Right cardiac atrium (tissue), 5 donors: Measurements from ENCODE around the gene C1orf141. TPM values are rescaled to one million over a fixed set of nuclear protein-coding genes. Genes with fewer than 3 reads are reported as not detected.
"Not testable (repeated sequence)": the region's sequence is repeated elsewhere in the genome, so short reads cannot be mapped to it uniquely, and the experiment has no call there.

Experiments
- ATAC-seq, 2 donors: fragments of 200-7000 bp; cut with Tn5 transposase; one replicate each; pipeline versions ENCODE4 v1.8.0 to v1.9.1; 2020; ENCODE audit warnings: moderate library complexity in 2 of 2, mild to moderate bottlenecking in 1 of 2
- DNase-seq, 3 donors: peaks; one replicate each; pipeline ENCODE4 v3.0.0-alpha.2; 2020
- H3K27ac ChIP-seq: one replicate; pipeline ENCODE4 v1.5.1; 2013; ENCODE audit warnings: mild to moderate bottlenecking, low read length, control low read depth, moderate library complexity
- H3K27me3 ChIP-seq: one replicate; pipeline ENCODE4 v1.6.1; 2013; ENCODE audit not compliant: control insufficient read depth, insufficient read depth
- H3K4me1 ChIP-seq: one replicate; pipeline ENCODE4 v1.6.1; 2013; ENCODE audit warnings: low read length; ENCODE audit not compliant: control insufficient read depth, insufficient read depth
- H3K4me3 ChIP-seq: one replicate; pipeline ENCODE4 v1.5.1; 2013; ENCODE audit warnings: low read length, control low read depth
- H3K9me3 ChIP-seq: one replicate; pipeline ENCODE4 v1.6.1; 2013; ENCODE audit warnings: low read length; ENCODE audit not compliant: control insufficient read depth
- WGBS: extraction: QIAGEN DNeasy Blood & Tissue Kit; methylation state at CpG from one replicate; pipeline ENCODE4 v1.1.7; 2013; 5-methylcytosine and 5-hydroxymethylcytosine counted together
- intact Hi-C, 4 donors: fragments of 100-400 bp; cut with DNase I; formaldehyde crosslinking; loops; one replicate each; pipeline versions ENCODE4 v1.11.0 to v1.14.0; 2022 to 2023
- polyA plus RNA-seq: library from polyadenylated mRNA; stranded (reverse); fragments of 200-250 nt; gene quantifications from one replicate; pipeline ENCODE4 v1.2.3, GENCODE V29; 2013
- total RNA-seq, 4 donors: library from RNA; stranded (reverse); fragmentation: NEBNext Ultra II Directional; extraction: Animal tissue kit (Norgen Biotek cat#: 25700); gene quantifications; one replicate each; pipeline ENCODE4 v1.2.1, GENCODE V29; 2021
- donor health status: healthy with polysubstance abuse.
- donor health status: DM: no; HTN: yes; CAD: no.
- donor health status: DM: no; HTN: no; CAD: no.
- donor health status: DM: no; HTN: yes; CAD: no; lungs with severe emphysema.
- donor health status: DM: yes; HTN: yes; CAD: no.

The C1orf141 gene
- total and polyA plus RNA-seq, 5 donors, result not detected

DNA sequence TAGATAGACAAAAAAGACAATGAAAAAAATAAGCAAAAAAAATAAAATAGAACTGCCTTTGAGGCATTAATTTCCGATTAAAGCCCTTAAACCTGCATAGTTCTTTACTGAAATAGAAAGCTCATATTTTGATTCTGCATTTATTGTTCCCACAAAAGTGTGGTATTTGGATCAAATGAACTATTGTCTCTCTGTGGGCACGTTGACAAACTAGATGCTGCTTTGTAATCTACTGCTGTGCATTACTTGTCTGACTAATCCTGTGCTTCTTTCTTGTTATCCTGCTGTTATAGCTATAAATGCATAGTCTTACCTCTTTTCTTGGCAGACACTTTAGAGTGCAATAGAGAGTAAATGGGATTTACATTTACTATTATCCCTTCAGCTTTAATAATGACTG, 49.4 kb downstream of the C1orf141 start:
- Histone ChIP-seq H3K4me1 (no peaks in the 10 kb centered on the region), H3K9me3 (no peaks in the 10 kb centered on the region), H3K4me3 (no peak overlapping the region), H3K27me3 (no peaks in the 10 kb centered on the region), H3K27ac (no peak overlapping the region)
- ATAC-seq (no peak), DNase-seq (no peak)
- intact Hi-C loops, result no loop called here
- 39% methylated on average over 2 of the region's 2 CpGs for WGBS

DNA sequence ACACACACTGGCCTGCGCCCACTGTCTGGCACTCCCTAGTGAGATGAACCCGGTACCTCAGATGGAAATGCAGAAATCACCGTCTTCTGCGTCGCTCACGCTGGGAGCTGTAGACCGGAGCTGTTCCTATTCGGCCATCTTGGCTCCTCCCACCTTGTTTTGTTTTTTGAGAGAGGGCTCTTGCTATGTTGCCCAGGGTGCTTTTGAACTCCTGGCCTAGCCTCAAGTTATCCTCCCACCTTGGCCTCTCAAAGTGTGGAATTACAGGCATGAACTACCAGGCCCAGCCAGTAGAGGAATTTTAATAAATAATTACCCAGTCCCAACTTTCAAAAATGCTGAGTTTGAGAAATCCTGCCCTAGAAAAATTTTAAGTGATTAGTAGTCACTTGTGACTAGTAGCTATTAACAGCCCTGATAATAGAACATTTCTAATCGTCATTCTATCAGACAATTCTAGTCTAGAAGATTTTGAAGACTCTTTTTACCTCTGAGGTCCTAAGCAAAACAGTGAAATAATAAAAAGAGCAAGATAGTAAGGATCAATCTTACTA, 49.9 kb downstream of the C1orf141 start:
- ATAC-seq (no peak), DNase-seq (no peak)
- Histone ChIP-seq H3K4me1 (no peaks in the 10 kb centered on the region), H3K4me3 (no peak overlapping the region), H3K27ac (no peak overlapping the region), H3K9me3 (no peaks in the 10 kb centered on the region), H3K27me3 (no peaks in the 10 kb centered on the region)
- WGBS, result 93% methylated on average over 7 of the region's 9 CpGs
- intact Hi-C loops, result no loop called here

DNA sequence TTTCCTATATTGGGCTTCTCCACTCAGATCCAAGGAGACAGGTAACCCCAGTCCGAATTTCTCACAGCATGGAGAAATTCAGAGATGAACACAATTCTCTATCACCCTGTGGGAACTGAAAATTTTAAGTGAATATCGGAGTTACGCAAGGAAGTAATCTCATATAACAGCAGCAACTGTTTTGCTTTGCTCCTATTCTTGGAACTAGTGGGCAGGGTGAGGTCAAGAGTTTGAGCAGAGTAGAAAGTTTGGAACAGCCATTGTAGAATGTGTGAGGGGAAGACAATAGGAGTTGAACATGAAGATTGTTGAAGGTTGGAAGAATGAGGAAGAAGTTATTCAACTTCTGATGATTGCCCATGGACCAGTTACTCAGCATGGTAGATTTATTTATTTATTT, 56.5 kb downstream of the C1orf141 start:
- no peaks in the 10 kb centered on the region for H3K4me1 ChIP-seq
- no peak for ATAC-seq
- no peak overlapping the region for H3K27ac ChIP-seq
- 90% methylated on average over 3 of the region's 3 CpGs for WGBS
- H3K4me3 ChIP-seq, result no peak overlapping the region
- no peaks in the 10 kb centered on the region for H3K9me3 ChIP-seq
- DNase-seq, result no peak
- intact Hi-C loops, result no loop called here
- no peaks in the 10 kb centered on the region for H3K27me3 ChIP-seq

DNA sequence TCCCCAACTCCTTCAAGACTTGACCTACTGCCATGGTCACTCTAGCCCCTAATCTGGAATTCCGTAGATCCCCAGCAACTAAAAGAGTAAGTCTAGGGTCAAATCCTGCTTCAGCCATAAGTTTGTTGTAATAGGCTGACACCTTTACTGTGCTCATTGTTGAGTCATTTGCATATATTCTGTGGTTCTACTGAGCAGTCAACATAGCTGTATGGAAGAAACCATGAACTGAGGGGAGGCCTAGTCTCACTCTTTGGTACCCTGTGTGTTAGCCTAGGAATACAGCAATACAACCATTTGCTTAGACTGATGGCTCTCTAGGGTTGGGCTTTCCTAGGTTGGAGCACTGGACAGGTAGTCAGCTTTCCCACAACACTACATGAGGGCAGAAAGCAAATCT, 57.2 kb downstream of the C1orf141 start:
- Histone ChIP-seq H3K27ac (no peak overlapping the region), H3K4me1 (no peaks in the 10 kb centered on the region), H3K4me3 (no peak overlapping the region), H3K9me3 (no peaks in the 10 kb centered on the region), H3K27me3 (no peaks in the 10 kb centered on the region)
- DNase-seq (no peak), ATAC-seq (no peak)
- intact Hi-C loops, result no loop called here
- WGBS, result 98% methylated on average over 1 of the region's 1 CpG

DNA sequence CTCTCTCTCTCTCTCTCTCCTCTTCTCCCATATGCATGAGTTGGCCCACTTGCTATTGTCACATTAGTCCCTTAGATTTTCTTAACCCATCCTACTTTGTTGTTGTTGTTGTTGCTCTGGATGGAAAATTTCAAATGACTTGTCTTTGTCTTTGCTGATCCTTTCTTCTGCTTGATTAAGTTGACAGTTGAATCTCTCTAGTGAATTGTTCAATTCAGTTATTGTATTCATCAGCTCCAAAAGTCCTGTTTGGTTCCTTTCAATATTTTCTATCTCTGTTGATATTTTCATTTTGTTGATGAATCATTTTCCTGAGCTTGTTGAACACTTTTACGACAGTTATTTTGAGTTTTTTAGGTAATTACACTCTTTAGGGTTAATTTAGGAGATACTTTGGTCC, 62.0 kb downstream of the C1orf141 start:
- no peak for ATAC-seq
- no peak overlapping the region for H3K4me3 ChIP-seq
- no peaks in the 10 kb centered on the region for H3K4me1 ChIP-seq
- no peak for DNase-seq
- H3K27me3 ChIP-seq, result no peaks in the 10 kb centered on the region
- intact Hi-C loops, result no loop called here
- WGBS, result 90% methylated on average over 1 of the region's 1 CpG
- no peaks in the 10 kb centered on the region for H3K9me3 ChIP-seq
- no peak overlapping the region for H3K27ac ChIP-seq

DNA sequence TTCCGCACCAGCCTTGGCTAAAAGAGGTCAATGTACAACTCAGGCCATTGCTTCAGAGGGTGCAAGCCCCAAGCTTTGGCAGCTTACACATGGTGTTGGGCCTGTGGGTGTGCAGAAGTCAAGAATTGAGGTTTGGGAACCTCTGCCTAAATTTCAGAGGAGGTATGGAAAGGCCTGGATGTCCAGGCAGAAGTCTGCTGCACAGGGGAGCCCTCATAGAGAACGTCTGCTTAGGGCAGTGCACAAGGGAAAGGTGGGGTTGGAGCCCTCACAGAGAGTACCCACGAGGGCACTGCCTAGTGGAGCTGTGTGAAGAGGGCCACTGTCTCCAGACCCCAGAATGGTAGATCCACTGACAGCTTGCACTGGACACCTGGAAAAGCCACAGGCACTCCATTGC, 67.1 kb downstream of the C1orf141 start:
- ATAC-seq, result not testable (repeated sequence)

DNA sequence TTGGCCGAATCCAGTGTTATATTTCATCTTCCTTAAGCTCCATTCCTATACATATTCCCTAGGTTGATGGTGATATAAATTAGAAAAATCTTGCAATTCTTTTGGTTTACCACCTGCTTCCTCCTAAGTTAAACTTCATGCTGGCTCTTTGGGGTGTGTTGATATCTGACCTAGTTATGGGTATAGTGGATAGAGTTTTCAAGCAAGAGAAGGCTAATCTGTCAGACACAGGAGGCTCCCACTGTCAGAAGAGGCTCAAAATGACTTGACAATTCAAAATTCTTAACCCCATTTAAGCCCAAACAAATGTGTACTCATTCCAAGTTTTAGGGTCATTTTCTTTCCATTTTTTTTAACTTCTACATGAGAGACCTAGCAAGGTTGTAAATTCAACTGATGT, 72.4 kb downstream of the C1orf141 start:
- Histone ChIP-seq H3K27ac (no peak overlapping the region), H3K9me3 (no peaks in the 10 kb centered on the region), H3K4me3 (no peak overlapping the region), H3K4me1 (no peaks in the 10 kb centered on the region), H3K27me3 (no peaks in the 10 kb centered on the region)
- 98% methylated on average over 1 of the region's 1 CpG for WGBS
- intact Hi-C loops, result no loop called here
- DNase-seq (no peak), ATAC-seq (no peak)

More for the DNA sequence above, 67.1 kb downstream of the C1orf141 start:
- intact Hi-C loops, H3K4me1 ChIP-seq, H3K9me3 ChIP-seq, DNase-seq, H3K4me3 ChIP-seq, H3K27ac ChIP-seq, H3K27me3 ChIP-seq: not testable (repeated sequence)
- WGBS, result 61% methylated on average over 3 of the region's 3 CpGs

DNA sequence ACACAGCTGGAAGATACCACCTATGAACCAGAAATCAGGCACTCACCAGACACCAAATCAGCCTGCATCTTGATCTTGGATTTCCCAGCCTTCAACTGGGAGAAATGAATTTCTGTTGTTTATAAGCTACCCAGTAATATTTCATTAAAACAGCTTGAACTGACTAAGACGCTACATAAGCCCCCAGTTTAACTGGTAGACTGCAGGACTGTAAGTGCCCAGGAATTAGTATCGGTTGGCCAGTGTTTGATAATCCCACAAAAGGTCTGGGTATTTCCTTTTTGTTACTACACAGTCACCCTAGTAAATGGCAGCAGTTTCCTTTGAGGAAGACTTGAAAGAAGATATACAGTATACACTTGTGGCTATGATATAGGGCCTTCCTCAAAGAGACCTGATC, 73.5 kb downstream of the C1orf141 start:
- Histone ChIP-seq H3K4me1 (no peaks in the 10 kb centered on the region), H3K4me3 (no peak overlapping the region), H3K27me3 (no peaks in the 10 kb centered on the region), H3K9me3 (no peaks in the 10 kb centered on the region), H3K27ac (no peak overlapping the region)
- intact Hi-C loops, result no loop called here
- ATAC-seq (no peak), DNase-seq (no peak)
- 92% methylated on average over 2 of the region's 2 CpGs for WGBS

DNA sequence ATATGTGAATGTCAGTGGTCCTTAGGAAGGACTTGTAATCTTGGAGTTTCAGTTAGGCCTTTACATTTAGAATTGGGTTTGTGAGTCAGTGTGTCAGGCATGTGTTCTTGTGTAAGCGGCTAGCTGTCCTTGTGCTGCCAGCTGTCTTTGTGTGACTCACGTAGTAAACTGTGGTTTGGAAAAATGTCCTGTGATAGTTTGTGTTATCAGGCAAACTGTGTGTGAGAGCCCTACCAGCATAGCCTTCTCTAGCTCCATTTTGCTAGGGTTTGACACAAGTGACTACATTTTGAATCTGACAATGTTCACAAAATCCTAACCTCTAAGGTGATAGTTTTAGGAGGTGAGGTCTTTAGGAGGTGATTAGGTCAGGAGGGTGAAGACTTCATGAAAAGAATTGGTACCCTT, 74.0 kb downstream of the C1orf141 start:
- Histone ChIP-seq H3K4me1 (no peaks in the 10 kb centered on the region), H3K27ac (no peak overlapping the region)
- no peak for ATAC-seq

DNA sequence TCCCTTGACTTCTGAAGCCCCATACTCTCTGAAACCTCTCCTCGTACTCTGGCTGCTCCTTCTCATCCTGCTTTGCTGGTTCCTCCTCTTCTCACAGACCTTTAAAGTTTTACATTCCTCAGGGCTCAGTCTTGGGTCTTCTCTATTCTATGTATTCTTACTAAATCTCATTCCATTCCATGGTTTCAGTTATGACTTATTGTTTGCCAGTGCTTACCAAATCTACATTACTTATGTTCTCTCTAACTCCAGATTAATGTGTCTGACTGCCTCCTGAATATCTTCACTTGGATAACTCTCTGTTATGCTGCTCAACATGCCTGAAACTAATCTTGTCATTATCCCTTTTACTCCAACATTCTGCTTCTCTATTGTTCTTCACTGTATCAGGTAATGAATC, 75.4 kb downstream of the C1orf141 start:
- no peak overlapping the region for H3K4me3 ChIP-seq
- intact Hi-C loops, result no loop called here
- H3K4me1 ChIP-seq, result no peaks in the 10 kb centered on the region
- H3K27me3 ChIP-seq, result no peaks in the 10 kb centered on the region
- no peak overlapping the region for H3K27ac ChIP-seq
- WGBS, result 77% methylated on average over 1 of the region's 1 CpG
- no peaks in the 10 kb centered on the region for H3K9me3 ChIP-seq
- ATAC-seq (no peak), DNase-seq (no peak)

More for the DNA sequence above, 74.0 kb downstream of the C1orf141 start:
- Histone ChIP-seq H3K27me3 (no peaks in the 10 kb centered on the region), H3K9me3 (no peaks in the 10 kb centered on the region), H3K4me3 (no peak overlapping the region)
- 82% methylated on average over 2 of the region's 2 CpGs for WGBS
- intact Hi-C loops, result no loop called here
- DNase-seq, result no peak

DNA sequence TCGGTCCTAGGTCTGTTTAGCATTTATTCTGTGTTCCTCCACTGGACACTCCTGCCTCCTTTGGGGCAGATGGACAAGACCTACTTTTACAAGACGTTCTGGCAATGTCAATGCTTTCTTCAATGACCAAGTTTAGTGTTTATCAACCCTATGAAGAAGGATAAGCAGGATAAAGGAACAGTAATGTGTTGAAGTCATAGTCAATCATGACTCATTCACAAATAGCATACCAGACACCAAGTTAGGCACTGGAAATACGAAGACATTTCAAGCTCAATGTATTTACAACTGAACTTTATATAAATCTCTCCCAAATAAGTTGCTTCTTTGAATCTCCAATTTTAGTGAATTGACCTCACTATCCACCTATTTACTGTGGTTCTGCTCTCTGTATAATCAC, 76.0 kb downstream of the C1orf141 start:
- intact Hi-C loops, result no loop called here
- no peak for ATAC-seq
- no peaks in the 10 kb centered on the region for H3K9me3 ChIP-seq
- 64% methylated on average over 3 of the region's 3 CpGs for WGBS
- no peak overlapping the region for H3K27ac ChIP-seq
- no peak for DNase-seq
- no peak overlapping the region for H3K4me3 ChIP-seq
- H3K4me1 ChIP-seq, result no peaks in the 10 kb centered on the region
- H3K27me3 ChIP-seq, result no peaks in the 10 kb centered on the region

DNA sequence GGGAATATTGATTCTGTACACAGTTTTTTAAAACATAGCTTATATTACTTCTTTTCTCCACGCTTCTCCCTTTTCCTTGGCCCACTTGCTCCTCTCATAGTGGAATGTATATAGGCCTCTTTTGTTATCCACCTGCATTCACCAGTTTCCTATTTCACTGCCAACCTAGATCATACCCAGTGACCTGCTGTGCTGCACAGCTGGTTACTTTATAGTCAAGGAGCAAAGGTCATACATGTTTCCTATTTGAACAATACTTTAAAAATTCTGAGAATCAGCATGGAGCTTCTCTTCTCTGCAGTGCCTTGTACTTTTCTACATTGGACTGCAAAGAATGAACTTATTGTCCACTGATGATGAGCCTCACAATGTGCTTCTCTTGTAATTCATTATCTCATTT, 76.5 kb downstream of the C1orf141 start:
- DNase-seq, result no peak
- Histone ChIP-seq H3K4me3 (no peak overlapping the region), H3K9me3 (no peaks in the 10 kb centered on the region), H3K4me1 (no peaks in the 10 kb centered on the region), H3K27ac (no peak overlapping the region), H3K27me3 (no peaks in the 10 kb centered on the region)
- intact Hi-C loops, result no loop called here
- ATAC-seq, result no peak
- 100% methylated on average over 1 of the region's 1 CpG for WGBS
